ENCODE measurements around the gene CCDC184. TPM values are rescaled to one million over a fixed set of nuclear protein-coding genes. Genes with fewer than 3 reads are reported as not detected.

CCDC184 gene
- total RNA-seq, 5 donors from 2014 or later (not counting 1 experiment from before 2014, with no cell fraction given), result 0.13 to 5.3 (median 0.38) TPM

- Mint-ChIP-seq H3K4me1 (peaks cover 7 to 10% (median 9%) of the 10 kb centered on the region in 3 donors), H3K27ac (peak overlapping the region in 1 of 2 donors; percentile 63), H3K9me3 (no peaks in the 10 kb centered on the region), H3K36me3 (no peaks in the 10 kb centered on the region), H3K27me3 (peaks cover 16 to 28% of the 10 kb centered on the region in 2 donors), H3K4me3 (peak overlapping the region in 1 of 3 donors; percentile 1)
- no peak overlapping the region for H3K4me3 ChIP-seq (ENCODE audit: control insufficient read depth in 1 of 2, extremely low read depth in 1 of 2, low read length in 1 of 2)
- no peak overlapping the region for H3K27ac ChIP-seq (ENCODE audit: low read length)
- peaks cover under 1 to 2% of the 10 kb centered on the region in 2 experiments for H3K27me3 ChIP-seq (replicated peaks in 1 of 2; ENCODE audit: control insufficient read depth in 2 of 2, extremely low read depth in 1 of 2, insufficient read depth in 2 of 2, low read length in 1 of 2)
- no peaks in the 10 kb centered on the region for H3K36me3 ChIP-seq (ENCODE audit: control insufficient read depth in 2 of 2, extremely low read depth in 1 of 2, insufficient read depth in 1 of 2, low read length in 1 of 2)
- H3K4me1 ChIP-seq (ENCODE audit: control insufficient read depth in 1 of 2, extremely low read depth in 1 of 2, insufficient read depth in 2 of 2, low read length in 2 of 2), result no peaks in the 10 kb centered on the region
- ATAC-seq (replicated peaks in 1 of 4) (no peak), DNase-seq (no peak)
- WGBS (ENCODE audit: insufficient coverage), result 83% methylated on average over 1 of the region's 3 CpGs
- ChIA-PET POLR2A (interaction anchor here (0.5 to 0.7 kb wide), 2 partner anchors 48 to 475 kb away, joined by 3 read pairs; no protein-coding TSS in a partner anchor), CTCF (interaction anchor here in 1 of 2 donors (0.6 to 1.0 kb wide), 2 partner anchors 21 to 22 kb away, joined by 3 to 7 read pairs; no protein-coding TSS in a partner anchor)
- H3K9me3 ChIP-seq, result no peaks in the 10 kb centered on the region
These were observed 7.6 kb upstream of the CCDC184 start for GRCh38 chr12:48175613-48176416.

DNA sequence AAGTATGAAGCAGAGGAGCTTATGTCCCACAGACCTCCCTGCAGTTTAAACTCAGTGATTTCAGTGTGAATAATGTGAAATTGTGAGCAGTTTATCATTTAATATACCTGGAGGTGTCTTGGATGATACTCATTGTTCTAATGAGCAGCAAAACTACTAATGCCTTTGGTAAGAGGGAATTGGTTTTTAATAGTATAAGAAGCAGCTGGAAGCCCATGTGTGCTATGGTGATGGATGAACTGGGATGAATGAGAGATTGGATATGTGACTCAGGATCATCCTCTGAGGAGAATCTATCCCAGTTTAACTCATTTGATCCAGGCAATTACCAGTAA, 7.1 kb upstream of the CCDC184 start:
- DNase-seq (no peak), ATAC-seq (replicated peaks in 1 of 4) (no peak)
- Histone ChIP-seq H3K9me3 (no peaks in the 10 kb centered on the region), H3K36me3 (ENCODE audit: control insufficient read depth in 2 of 2, extremely low read depth in 1 of 2, insufficient read depth in 1 of 2, low read length in 1 of 2) (no peaks in the 10 kb centered on the region), H3K27ac (ENCODE audit: low read length) (no peak overlapping the region), H3K27me3 (replicated peaks in 1 of 2; ENCODE audit: control insufficient read depth in 2 of 2, extremely low read depth in 1 of 2, insufficient read depth in 2 of 2, low read length in 1 of 2) (peaks cover 5 to 6% of the 10 kb centered on the region in 2 experiments), H3K4me3 (ENCODE audit: control insufficient read depth in 1 of 2, extremely low read depth in 1 of 2, low read length in 1 of 2) (no peak overlapping the region), H3K4me1 (ENCODE audit: control insufficient read depth in 1 of 2, extremely low read depth in 1 of 2, insufficient read depth in 2 of 2, low read length in 2 of 2) (no peaks in the 10 kb centered on the region)
- Mint-ChIP-seq H3K4me3 (no peak overlapping the region), H3K4me1 (peaks cover 7 to 10% (median 9%) of the 10 kb centered on the region in 3 donors), H3K9me3 (no peaks in the 10 kb centered on the region), H3K27me3 (peaks cover 19 to 32% of the 10 kb centered on the region in 2 donors), H3K36me3 (no peaks in the 10 kb centered on the region), H3K27ac (no peak overlapping the region)
- ChIA-PET CTCF (interaction anchor here (0.6 to 1.2 kb wide), 3 partner anchors 13 to 21 kb away, joined by 3 to 7 read pairs (median 3); no protein-coding TSS in a partner anchor), POLR2A (no interaction called here)

DNA sequence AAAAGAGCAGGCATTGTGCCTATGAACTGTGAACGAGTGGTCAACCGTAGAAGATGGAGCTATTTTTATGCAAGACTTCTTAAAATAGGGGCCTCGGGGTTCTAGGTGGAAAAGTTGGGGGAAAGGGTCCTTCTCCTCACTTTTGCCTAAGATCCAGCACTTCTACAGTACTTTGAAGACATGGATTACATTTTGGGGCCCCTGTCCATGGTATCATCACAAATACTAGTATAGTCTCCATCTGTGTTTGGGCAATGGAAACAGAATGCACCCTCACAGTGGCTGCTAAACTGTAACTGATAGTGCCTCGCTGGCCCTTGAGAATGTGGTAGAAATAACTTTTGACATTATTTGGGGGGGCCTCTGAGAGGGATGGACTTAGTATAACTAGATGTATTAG, 5.5 kb upstream of the CCDC184 start:
- Histone ChIP-seq H3K36me3 (ENCODE audit: control insufficient read depth in 2 of 2, extremely low read depth in 1 of 2, insufficient read depth in 1 of 2, low read length in 1 of 2) (no peaks in the 10 kb centered on the region), H3K4me3 (ENCODE audit: control insufficient read depth in 1 of 2, extremely low read depth in 1 of 2, low read length in 1 of 2) (no peak overlapping the region), H3K9me3 (no peaks in the 10 kb centered on the region), H3K27me3 (replicated peaks in 1 of 2; ENCODE audit: control insufficient read depth in 2 of 2, extremely low read depth in 1 of 2, insufficient read depth in 2 of 2, low read length in 1 of 2) (peaks cover 5 to 13% of the 10 kb centered on the region in 2 experiments), H3K4me1 (ENCODE audit: control insufficient read depth in 1 of 2, extremely low read depth in 1 of 2, insufficient read depth in 2 of 2, low read length in 2 of 2) (peaks cover 5 to 7% of the 10 kb centered on the region in 2 experiments), H3K27ac (ENCODE audit: low read length) (no peak overlapping the region)
- no peaks in the 10 kb centered on the region for H3K36me3 Mint-ChIP-seq
- no peak overlapping the region for H3K4me3 Mint-ChIP-seq
- 87% methylated on average over 3 of the region's 4 CpGs for WGBS (ENCODE audit: insufficient coverage)
- CTCF ChIA-PET, result interaction anchor here in 1 of 2 donors (0.7 kb wide), 1 partner anchor 916 kb away, joined by 3 read pairs; no protein-coding TSS in a partner anchor
- ATAC-seq (replicated peaks in 1 of 4) (no peak), DNase-seq (no peak)
- peaks cover 15 to 20% (median 17%) of the 10 kb centered on the region in 3 donors for H3K4me1 Mint-ChIP-seq
- H3K27me3 Mint-ChIP-seq, result peaks cover 19 to 32% of the 10 kb centered on the region in 2 donors
- H3K27ac Mint-ChIP-seq, result no peak overlapping the region
- no peaks in the 10 kb centered on the region for H3K9me3 Mint-ChIP-seq
- POLR2A ChIA-PET, result no interaction called here

DNA sequence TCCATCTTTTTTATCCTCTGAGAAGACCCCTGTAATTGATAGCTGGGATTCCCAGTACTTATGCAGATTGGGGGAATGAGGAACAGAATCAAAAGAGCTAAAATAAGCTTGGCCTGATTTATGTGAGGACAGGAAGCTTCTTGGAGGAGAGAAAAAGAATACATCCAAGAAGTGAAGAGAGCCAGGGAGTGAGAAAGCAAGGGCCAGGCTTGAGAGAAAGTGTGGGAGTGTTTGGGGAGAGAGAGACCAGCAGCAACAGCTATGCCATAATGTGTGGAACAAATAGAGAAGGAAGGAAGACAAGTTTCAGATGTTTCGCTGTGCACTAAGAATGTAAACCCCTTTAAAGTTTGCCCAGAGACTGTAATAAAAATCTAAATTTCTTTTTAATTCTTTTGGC, 4.0 kb upstream of the CCDC184 start:
- no peaks in the 10 kb centered on the region for H3K36me3 ChIP-seq (ENCODE audit: control insufficient read depth in 2 of 2, extremely low read depth in 1 of 2, insufficient read depth in 1 of 2, low read length in 1 of 2)
- Mint-ChIP-seq H3K27ac (no peak overlapping the region), H3K9me3 (no peaks in the 10 kb centered on the region), H3K4me3 (no peak overlapping the region), H3K36me3 (no peaks in the 10 kb centered on the region), H3K4me1 (peaks cover 20 to 25% (median 22%) of the 10 kb centered on the region in 3 donors), H3K27me3 (peaks cover 26 to 32% of the 10 kb centered on the region in 2 donors)
- DNase-seq (no peak), ATAC-seq (replicated peaks in 1 of 4) (no peak)
- POLR2A ChIA-PET, result interaction anchor here in 1 of 2 donors (0.7 kb wide), 1 partner anchor 19 kb away, joined by 3 read pairs; no protein-coding TSS in a partner anchor
- H3K27ac ChIP-seq (ENCODE audit: low read length), result no peak overlapping the region
- H3K9me3 ChIP-seq, result no peaks in the 10 kb centered on the region
- no peak overlapping the region for H3K4me3 ChIP-seq (ENCODE audit: control insufficient read depth in 1 of 2, extremely low read depth in 1 of 2, low read length in 1 of 2)
- WGBS (ENCODE audit: insufficient coverage), result no CpG with 5 or more reads among the region's 1 CpG
- H3K27me3 ChIP-seq (replicated peaks in 1 of 2; ENCODE audit: control insufficient read depth in 2 of 2, extremely low read depth in 1 of 2, insufficient read depth in 2 of 2, low read length in 1 of 2), result peaks cover 14 to 19% of the 10 kb centered on the region in 2 experiments
- peaks cover 5 to 18% of the 10 kb centered on the region in 2 experiments for H3K4me1 ChIP-seq (ENCODE audit: control insufficient read depth in 1 of 2, extremely low read depth in 1 of 2, insufficient read depth in 2 of 2, low read length in 2 of 2)
- CTCF ChIA-PET, result interaction anchor here (0.5 to 1.0 kb wide), 3 partner anchors 10 to 458 kb away, joined by 3 to 5 read pairs (median 4); no protein-coding TSS in a partner anchor

DNA sequence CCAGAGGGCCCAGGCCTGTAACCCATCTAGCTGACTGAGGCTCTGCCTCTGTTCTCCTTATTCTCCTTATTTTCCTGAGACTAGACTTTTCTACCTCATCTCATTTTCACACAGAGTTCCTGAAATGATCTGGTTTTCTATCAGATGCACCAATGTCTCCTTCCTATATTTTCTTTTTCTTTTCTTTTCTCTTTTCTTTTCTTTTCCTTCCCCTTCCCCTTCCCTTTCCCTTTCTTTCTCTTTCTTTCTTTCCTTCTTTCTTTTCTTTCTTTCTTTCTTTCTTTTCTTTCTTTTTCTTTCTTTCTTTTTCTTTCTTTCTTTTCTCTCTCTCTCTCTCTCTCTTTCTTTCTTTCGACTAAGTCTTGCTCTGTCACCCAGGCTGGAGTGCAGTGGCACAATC, 3.0 kb upstream of the CCDC184 start:
- peaks cover 5 to 21% of the 10 kb centered on the region in 2 experiments for H3K4me1 ChIP-seq (ENCODE audit: control insufficient read depth in 1 of 2, extremely low read depth in 1 of 2, insufficient read depth in 2 of 2, low read length in 2 of 2)
- no peak overlapping the region for H3K4me3 Mint-ChIP-seq
- no peaks in the 10 kb centered on the region for H3K36me3 ChIP-seq (ENCODE audit: control insufficient read depth in 2 of 2, extremely low read depth in 1 of 2, insufficient read depth in 1 of 2, low read length in 1 of 2)
- H3K9me3 ChIP-seq, result no peaks in the 10 kb centered on the region
- POLR2A ChIA-PET, result no interaction called here
- no peak for ATAC-seq (replicated peaks in 1 of 4)
- no peak overlapping the region for H3K27ac Mint-ChIP-seq
- CTCF ChIA-PET, result interaction anchor here in 1 of 2 donors (0.6 to 0.7 kb wide), 2 partner anchors 8 to 96 kb away, joined by 3 to 4 read pairs; no protein-coding TSS in a partner anchor
- H3K27me3 Mint-ChIP-seq, result peaks cover 32 to 34% of the 10 kb centered on the region in 2 donors
- no peaks in the 10 kb centered on the region for H3K9me3 Mint-ChIP-seq
- H3K36me3 Mint-ChIP-seq, result no peaks in the 10 kb centered on the region
- H3K4me3 ChIP-seq (ENCODE audit: control insufficient read depth in 1 of 2, extremely low read depth in 1 of 2, low read length in 1 of 2), result no peak overlapping the region
- H3K4me1 Mint-ChIP-seq, result peaks cover 22 to 24% (median 23%) of the 10 kb centered on the region in 3 donors
- no peak for DNase-seq
- WGBS (ENCODE audit: insufficient coverage), result no CpG with 5 or more reads among the region's 1 CpG
- peaks cover 21 to 28% of the 10 kb centered on the region in 2 experiments for H3K27me3 ChIP-seq (replicated peaks in 1 of 2; ENCODE audit: control insufficient read depth in 2 of 2, extremely low read depth in 1 of 2, insufficient read depth in 2 of 2, low read length in 1 of 2)
- no peak overlapping the region for H3K27ac ChIP-seq (ENCODE audit: low read length)

DNA sequence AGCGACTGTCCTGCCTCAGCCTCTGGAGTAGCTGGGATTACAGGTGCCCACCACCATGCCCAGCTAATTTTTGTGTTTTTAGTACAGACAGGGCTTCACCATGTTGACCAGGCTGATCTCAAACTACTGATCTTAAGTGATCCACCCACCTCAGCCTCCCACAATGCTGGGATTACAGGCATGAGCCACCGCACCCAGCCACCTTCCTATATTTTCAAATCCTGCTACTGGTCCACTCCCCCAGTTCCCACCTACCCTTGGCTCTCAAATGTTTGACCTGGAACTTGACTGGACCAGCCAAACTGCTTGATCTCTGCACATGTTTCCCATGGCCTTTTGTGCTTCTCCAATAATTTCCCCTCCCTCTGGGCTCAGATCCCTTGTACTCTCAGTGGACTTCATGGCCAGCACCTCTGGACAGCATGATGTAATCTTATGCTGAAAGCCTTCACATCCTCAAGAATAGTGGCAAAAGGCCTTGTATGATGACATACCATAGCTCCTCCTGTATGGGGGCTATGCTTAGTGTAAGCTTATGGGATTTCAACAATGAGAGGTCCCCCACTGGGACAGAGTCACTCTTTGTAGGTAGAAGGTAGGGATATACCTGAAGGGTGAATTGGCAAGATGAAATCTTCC, 2.5 kb upstream of the CCDC184 start:
- ATAC-seq (replicated peaks in 1 of 4), result no peak
- Histone ChIP-seq H3K9me3 (no peaks in the 10 kb centered on the region), H3K27me3 (replicated peaks in 1 of 2; ENCODE audit: control insufficient read depth in 2 of 2, extremely low read depth in 1 of 2, insufficient read depth in 2 of 2, low read length in 1 of 2) (peaks cover 21 to 32% of the 10 kb centered on the region in 2 experiments), H3K27ac (ENCODE audit: low read length) (no peak overlapping the region), H3K4me3 (ENCODE audit: control insufficient read depth in 1 of 2, extremely low read depth in 1 of 2, low read length in 1 of 2) (no peak overlapping the region), H3K36me3 (ENCODE audit: control insufficient read depth in 2 of 2, extremely low read depth in 1 of 2, insufficient read depth in 1 of 2, low read length in 1 of 2) (no peaks in the 10 kb centered on the region), H3K4me1 (ENCODE audit: control insufficient read depth in 1 of 2, extremely low read depth in 1 of 2, insufficient read depth in 2 of 2, low read length in 2 of 2) (peaks cover 5 to 21% of the 10 kb centered on the region in 2 experiments)
- ChIA-PET POLR2A (no interaction called here), CTCF (interaction anchor here in 1 of 2 donors (0.7 kb wide), 1 partner anchor 8 kb away, joined by 4 read pairs; no protein-coding TSS in a partner anchor)
- H3K4me1 Mint-ChIP-seq, result peaks cover 17 to 19% (median 18%) of the 10 kb centered on the region in 3 donors
- H3K4me3 Mint-ChIP-seq, result no peak overlapping the region
- H3K27ac Mint-ChIP-seq, result no peak overlapping the region
- peaks cover 37 to 40% of the 10 kb centered on the region in 2 donors for H3K27me3 Mint-ChIP-seq
- H3K9me3 Mint-ChIP-seq, result no peaks in the 10 kb centered on the region
- H3K36me3 Mint-ChIP-seq, result no peaks in the 10 kb centered on the region
- 73% methylated on average over 1 of the region's 2 CpGs for WGBS (ENCODE audit: insufficient coverage)
- DNase-seq, result no peak

Measured in T-cell (primary cell).